ENCODE data around the gene SPAAR.
"Not testable (repeated sequence)": the region's sequence is repeated elsewhere in the genome, so short reads cannot be mapped to it uniquely, and the experiment has no call there.

Gene SPAAR

DNA sequence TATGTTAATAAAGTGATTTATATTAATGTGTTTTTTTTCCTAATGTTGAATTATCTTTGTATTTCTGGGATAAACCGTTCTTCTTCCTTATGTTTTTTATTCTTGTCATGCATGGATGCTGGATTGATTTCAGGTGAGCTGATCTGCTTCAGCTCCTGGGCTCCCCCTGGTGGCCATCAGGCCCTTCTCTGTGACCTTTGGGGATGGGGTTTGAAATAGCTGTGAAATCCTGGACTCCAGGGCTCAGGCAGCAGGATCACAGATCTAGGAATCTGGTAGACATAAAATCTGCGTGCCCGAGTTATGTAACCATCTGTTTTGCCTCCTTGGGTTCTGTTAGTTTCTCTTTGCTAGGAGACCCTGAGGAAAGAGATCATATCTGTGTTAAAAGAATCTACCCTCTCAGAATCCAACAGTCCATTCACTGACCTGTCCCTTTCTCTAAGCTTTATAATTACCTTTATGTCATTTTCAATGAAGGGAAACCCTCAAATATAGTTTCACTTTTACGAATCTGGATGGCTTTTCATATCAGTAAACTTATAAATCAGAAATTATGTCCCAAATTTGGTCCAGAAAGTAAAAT is 26.9 kb upstream of the SPAAR start:
- peak; percentile 97 for TF ChIP-seq CTCF (IDR thresholded peaks at IDR 0.05; ENCODE audit: control extremely low read depth, extremely low read depth, low read depth, missing control alignments)
- peak; percentile 78 for DNase-seq (ENCODE audit: extremely low spot score)
- POLR2A ChIA-PET = no interaction called here
- CTCF ChIA-PET = interaction anchor here (0.6 to 3.1 kb wide), 46 partner anchors 9 to 1013 kb away, joined by 3 to 63 read pairs (median 4); partner anchors contain the start of genes CCDC107, FAM221B, HINT2 and HRCT1

DNA sequence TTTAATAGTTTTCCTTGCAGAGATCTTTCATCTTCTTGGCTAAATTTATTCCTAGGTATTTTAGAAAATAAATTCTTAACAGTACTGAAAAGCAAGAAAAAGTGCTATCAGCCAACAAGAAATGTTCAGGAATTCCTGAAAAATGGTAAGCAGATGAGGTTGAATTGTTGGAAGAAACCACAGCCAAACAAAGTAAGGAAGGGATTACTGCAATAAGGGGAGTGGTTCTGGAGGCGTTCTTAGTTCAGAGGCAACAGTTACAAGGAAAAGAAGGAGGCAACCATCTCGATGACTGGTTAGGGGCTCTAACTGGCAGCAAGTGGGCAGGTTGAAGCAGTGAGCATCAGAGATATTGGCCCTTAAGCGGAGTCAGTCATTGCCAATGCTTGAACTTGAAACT is 26.3 kb upstream of the SPAAR start:
- TF ChIP-seq CTCF (IDR thresholded peaks at IDR 0.05; ENCODE audit: control extremely low read depth, extremely low read depth, low read depth, missing control alignments) = no peak
- ChIA-PET CTCF (interaction anchor here (0.8 to 3.1 kb wide), 23 partner anchors 9 to 279 kb away, joined by 3 to 63 read pairs (median 7); partner anchors contain the start of genes FAM221B, HINT2, HRCT1 and TMEM8B), POLR2A (no interaction called here)
- DNase-seq (ENCODE audit: extremely low spot score) = no peak

DNA sequence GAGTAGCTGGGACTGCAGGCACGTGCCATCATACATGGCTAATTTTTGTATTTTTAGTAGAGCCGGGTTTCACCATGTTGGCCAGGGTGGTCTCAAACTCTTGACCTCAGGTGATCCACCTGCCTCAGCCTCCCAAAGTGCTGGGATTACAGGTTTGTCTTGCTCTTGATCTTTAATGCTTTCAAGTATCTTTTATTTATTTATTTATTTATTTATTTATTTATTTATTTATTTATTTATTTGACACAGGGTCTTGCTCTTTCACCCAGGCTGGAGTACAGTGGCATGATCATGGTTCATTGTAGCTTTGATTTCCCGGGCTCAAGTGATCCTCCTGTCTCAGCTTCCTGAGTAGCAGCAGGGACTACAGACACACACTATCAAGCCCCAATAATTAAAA is 24.4 kb upstream of the SPAAR start:
- DNase-seq (ENCODE audit: extremely low spot score); POLR2A ChIA-PET: not testable (repeated sequence)
- CTCF ChIA-PET = interaction anchor here (0.7 to 2.2 kb wide), 2 partner anchors 9 to 59 kb away, joined by 3 to 11 read pairs; no protein-coding TSS in a partner anchor

- ChIA-PET CTCF (interaction anchor here (0.9 to 2.3 kb wide), 6 partner anchors 9 to 101 kb away, joined by 3 to 12 read pairs (median 4); partner anchors contain the start of genes FAM221B and TMEM8B), POLR2A (interaction anchor here (0.6 kb wide), 1 partner anchor 60 kb away, joined by 3 read pairs; no protein-coding TSS in a partner anchor)
- DNase-seq (ENCODE audit: extremely low spot score) = no peak
- no peak for TF ChIP-seq CTCF (IDR thresholded peaks at IDR 0.05; ENCODE audit: control extremely low read depth, extremely low read depth, low read depth, missing control alignments)
Measured at GRCh38 chr9:35891646-35892045, 17.6 kb upstream of the SPAAR start.

DNA sequence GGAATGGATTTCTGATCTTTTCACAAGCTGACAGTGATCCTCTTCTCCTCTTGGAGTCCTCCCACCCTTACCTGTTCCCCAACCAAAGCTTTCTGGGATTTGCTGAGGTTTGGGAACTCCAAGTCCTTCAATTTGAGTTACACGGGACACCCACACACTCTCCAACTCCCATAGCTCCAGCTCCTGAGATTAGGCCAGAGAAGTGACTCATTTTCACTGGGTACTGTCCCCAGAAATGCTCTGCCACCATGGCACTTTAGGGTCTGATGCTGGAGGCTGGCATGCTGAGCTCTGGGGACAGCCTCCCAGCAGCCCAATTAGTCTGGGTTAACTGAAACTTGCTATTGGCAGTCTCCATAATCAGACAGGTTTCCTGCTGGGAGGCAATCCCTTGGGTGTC is 17.2 kb upstream of the SPAAR start:
- POLR2A ChIA-PET = no interaction called here
- CTCF ChIA-PET = interaction anchor here (0.9 to 2.3 kb wide), 6 partner anchors 10 to 102 kb away, joined by 3 to 12 read pairs (median 4); partner anchors contain the start of genes FAM221B and TMEM8B
- DNase-seq (ENCODE audit: extremely low spot score) = no peak
- no peak for TF ChIP-seq CTCF (IDR thresholded peaks at IDR 0.05; ENCODE audit: control extremely low read depth, extremely low read depth, low read depth, missing control alignments)

DNA sequence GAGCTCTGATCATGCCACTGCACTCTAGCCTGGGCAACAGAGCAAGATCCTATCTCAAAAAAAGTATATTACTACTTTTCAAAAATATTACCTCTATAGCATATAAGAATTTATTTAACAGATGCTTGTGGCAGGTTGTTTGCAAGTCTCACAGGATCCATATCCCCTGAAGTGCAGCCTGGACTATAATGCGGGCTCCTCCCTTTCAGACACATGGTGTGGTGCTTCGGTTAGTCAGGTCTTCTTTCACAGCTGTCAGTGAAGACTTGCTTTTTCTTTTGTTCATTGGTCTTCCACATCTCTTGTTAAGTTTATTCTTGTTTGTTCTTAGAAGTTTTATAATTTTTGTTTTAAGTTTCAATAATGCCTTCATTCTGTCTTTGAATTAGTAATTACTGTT is 12.7 kb upstream of the SPAAR start:
- CTCF ChIA-PET = interaction anchor here (1.0 kb wide), 1 partner anchor 28 kb away, joined by 3 read pairs; no protein-coding TSS in a partner anchor
- DNase-seq (ENCODE audit: extremely low spot score) = no peak
- POLR2A ChIA-PET = no interaction called here
- TF ChIP-seq CTCF (IDR thresholded peaks at IDR 0.05; ENCODE audit: control extremely low read depth, extremely low read depth, low read depth, missing control alignments) = no peak

DNA sequence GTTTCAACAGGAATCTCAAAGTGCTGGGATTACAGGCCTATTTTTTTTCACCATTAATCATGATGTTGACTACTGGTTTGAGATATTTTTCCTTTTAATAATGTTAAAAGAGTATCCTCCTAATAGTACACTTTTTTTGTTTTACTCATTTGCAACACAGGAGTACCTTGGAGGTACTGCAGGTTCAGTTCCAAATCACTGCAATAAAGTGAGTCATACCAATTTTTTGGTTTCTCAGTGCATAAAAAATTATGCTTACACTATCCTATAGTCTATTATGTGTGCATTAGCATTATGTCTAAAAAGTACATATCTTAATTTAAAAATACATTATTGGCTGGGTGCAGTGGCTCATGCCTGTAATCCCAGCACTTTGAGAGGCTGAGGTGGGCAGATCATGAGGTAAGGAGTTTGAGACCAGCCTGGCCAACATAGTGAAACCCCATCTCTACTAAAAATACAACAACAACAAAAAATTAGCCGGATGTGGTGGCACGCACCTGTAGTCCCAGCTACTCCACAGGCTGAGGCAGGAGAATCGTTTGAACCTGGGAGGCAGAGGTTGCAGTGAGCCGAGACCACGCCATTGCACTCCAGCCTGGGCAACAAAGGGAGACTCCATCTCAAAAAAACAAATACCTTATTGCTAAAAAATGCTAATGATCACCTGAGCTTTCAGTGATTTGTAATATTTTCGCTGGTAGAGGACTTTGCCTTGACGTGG is 11.8 kb upstream of the SPAAR start:
- DNase-seq (ENCODE audit: extremely low spot score); POLR2A ChIA-PET: not testable (repeated sequence)
- CTCF ChIA-PET = interaction anchor here (1.3 to 1.6 kb wide), 2 partner anchors 48 to 71 kb away, joined by 4 to 7 read pairs; no protein-coding TSS in a partner anchor

All from GM10248 (cell line).